SK-N-SH (cell line): ENCODE data around the gene BTAF1.

Experiments used
- EP300 ChIP-seq, 2 experiments: IDR thresholded peaks; 2 replicates each; pipeline versions ENCODE4 v1.4.0 to v1.6.1; 2012; ENCODE audit warnings: borderline replicate concordance in 1 of 2, low read depth in 1 of 2, low read length in 1 of 2
- FOXM1 ChIP-seq: IDR thresholded peaks from 2 replicates; pipeline ENCODE4 v1.4.0; 2012; ENCODE audit warnings: low read depth, mild to moderate bottlenecking
- SIN3A ChIP-seq: IDR thresholded peaks from 2 replicates; pipeline ENCODE4 v1.6.1; 2012; ENCODE audit warnings: low read depth, mild to moderate bottlenecking, low read length, moderate library complexity, borderline replicate concordance
- TEAD4 ChIP-seq: IDR thresholded peaks from 2 replicates; pipeline ENCODE4 v1.4.0; 2012; ENCODE audit warnings: mild to moderate bottlenecking, borderline replicate concordance; ENCODE audit not compliant: insufficient read depth
- TF ChIP-seq, protein P1 (sequence below): fragments of 200-600 bp; sonication (generic); IDR thresholded peaks from 2 replicates; pipeline ENCODE4 v1.6.1; 2017; ENCODE audit warnings: antibody characterized with exemption, mild to moderate bottlenecking, moderate library complexity
- TF ChIP-seq, protein P2 (sequence below): fragments of 150-350 bp; IDR thresholded peaks from 2 replicates; pipeline ENCODE4 v1.6.1; 2017; ENCODE audit warnings: antibody characterized with exemption, low read length, low read depth, borderline replicate concordance
- TF ChIP-seq, protein P3 (sequence below): IDR thresholded peaks from 2 replicates; pipeline ENCODE4 v1.6.1; 2012; ENCODE audit warnings: mild to moderate bottlenecking, low read depth, low read length, moderate library complexity

DNA sequence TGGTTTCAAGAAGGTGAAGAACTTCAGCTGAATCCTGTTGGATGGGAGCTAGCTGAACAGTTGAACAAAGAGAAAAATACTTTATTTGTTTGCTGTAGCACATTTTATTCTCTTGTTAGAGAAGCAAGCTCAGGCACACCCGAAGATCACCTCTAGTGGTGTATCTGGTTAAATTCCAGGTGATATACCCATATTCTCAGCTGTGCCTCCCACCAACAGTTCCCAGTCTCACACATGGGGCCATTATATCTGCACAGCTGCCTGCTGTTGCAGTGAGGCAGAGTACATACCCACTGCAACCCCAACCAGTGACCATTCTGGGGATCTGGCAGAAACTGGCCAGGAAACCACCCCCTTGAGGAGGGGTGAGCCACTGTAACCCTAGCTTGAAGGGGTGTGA, 9.2 kb downstream of the BTAF1 start:
- TF ChIP-seq EP300 (IDR thresholded peaks at IDR 0.05; ENCODE audit: borderline replicate concordance in 1 of 2, low read depth in 1 of 2, low read length in 1 of 2) (no peak), TEAD4 (no peak), FOXM1 (no peak), SIN3A (no peak)
- TF ChIP-seq, protein P1, sequence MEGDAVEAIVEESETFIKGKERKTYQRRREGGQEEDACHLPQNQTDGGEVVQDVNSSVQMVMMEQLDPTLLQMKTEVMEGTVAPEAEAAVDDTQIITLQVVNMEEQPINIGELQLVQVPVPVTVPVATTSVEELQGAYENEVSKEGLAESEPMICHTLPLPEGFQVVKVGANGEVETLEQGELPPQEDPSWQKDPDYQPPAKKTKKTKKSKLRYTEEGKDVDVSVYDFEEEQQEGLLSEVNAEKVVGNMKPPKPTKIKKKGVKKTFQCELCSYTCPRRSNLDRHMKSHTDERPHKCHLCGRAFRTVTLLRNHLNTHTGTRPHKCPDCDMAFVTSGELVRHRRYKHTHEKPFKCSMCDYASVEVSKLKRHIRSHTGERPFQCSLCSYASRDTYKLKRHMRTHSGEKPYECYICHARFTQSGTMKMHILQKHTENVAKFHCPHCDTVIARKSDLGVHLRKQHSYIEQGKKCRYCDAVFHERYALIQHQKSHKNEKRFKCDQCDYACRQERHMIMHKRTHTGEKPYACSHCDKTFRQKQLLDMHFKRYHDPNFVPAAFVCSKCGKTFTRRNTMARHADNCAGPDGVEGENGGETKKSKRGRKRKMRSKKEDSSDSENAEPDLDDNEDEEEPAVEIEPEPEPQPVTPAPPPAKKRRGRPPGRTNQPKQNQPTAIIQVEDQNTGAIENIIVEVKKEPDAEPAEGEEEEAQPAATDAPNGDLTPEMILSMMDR, result no peak
- TF ChIP-seq, protein P2, sequence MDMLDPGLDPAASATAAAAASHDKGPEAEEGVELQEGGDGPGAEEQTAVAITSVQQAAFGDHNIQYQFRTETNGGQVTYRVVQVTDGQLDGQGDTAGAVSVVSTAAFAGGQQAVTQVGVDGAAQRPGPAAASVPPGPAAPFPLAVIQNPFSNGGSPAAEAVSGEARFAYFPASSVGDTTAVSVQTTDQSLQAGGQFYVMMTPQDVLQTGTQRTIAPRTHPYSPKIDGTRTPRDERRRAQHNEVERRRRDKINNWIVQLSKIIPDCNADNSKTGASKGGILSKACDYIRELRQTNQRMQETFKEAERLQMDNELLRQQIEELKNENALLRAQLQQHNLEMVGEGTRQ, result no peak
- TF ChIP-seq, protein P3, sequence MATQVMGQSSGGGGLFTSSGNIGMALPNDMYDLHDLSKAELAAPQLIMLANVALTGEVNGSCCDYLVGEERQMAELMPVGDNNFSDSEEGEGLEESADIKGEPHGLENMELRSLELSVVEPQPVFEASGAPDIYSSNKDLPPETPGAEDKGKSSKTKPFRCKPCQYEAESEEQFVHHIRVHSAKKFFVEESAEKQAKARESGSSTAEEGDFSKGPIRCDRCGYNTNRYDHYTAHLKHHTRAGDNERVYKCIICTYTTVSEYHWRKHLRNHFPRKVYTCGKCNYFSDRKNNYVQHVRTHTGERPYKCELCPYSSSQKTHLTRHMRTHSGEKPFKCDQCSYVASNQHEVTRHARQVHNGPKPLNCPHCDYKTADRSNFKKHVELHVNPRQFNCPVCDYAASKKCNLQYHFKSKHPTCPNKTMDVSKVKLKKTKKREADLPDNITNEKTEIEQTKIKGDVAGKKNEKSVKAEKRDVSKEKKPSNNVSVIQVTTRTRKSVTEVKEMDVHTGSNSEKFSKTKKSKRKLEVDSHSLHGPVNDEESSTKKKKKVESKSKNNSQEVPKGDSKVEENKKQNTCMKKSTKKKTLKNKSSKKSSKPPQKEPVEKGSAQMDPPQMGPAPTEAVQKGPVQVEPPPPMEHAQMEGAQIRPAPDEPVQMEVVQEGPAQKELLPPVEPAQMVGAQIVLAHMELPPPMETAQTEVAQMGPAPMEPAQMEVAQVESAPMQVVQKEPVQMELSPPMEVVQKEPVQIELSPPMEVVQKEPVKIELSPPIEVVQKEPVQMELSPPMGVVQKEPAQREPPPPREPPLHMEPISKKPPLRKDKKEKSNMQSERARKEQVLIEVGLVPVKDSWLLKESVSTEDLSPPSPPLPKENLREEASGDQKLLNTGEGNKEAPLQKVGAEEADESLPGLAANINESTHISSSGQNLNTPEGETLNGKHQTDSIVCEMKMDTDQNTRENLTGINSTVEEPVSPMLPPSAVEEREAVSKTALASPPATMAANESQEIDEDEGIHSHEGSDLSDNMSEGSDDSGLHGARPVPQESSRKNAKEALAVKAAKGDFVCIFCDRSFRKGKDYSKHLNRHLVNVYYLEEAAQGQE, result no peak
